ENCODE results near the gene ZNF292. TPM values are rescaled to one million over a fixed set of nuclear protein-coding genes. Genes with fewer than 3 reads are reported as not detected.

Gene ZNF292
- total RNA-seq, 4 donors from 2014 or later, result 46.2 to 55.5 (median 50.1) TPM

DNA sequence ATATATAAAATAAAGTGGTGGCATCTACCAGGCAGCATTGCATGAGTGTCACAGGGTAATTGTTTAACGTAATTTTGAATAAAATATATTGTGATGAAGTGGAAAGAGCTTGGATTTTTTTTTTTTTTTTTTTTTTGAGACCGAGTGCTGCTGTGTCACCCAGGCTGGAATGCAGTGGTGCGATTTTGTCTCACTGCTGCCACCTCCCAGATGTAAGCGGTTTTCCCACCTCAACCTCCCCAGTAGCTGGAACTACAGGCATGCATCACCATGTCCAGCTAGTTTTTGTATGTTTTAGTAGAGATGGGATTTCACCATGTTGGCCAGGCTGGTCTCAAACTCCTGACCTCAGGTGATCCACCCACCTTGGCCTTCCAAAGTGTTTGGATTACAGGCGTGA, 85.9 kb downstream of the ZNF292 start:
- intact Hi-C loops (cut with DNase I), result no loop called here
- no peak for DNase-seq
- Histone ChIP-seq H3K27ac (no peak overlapping the region), H3K4me3 (replicated peaks in 1 of 3) (no peak overlapping the region), H3K36me3 (peaks cover 0 to 11% of the 10 kb centered on the region in 2 donors), H3K9me3 (no peaks in the 10 kb centered on the region), H3K4me1 (no peaks in the 10 kb centered on the region), H3K27me3 (no peaks in the 10 kb centered on the region)
- WGBS, 2 donors, result 94 to 95% methylated on average over 5 of the region's 5 CpGs
- TF ChIP-seq, protein P1, sequence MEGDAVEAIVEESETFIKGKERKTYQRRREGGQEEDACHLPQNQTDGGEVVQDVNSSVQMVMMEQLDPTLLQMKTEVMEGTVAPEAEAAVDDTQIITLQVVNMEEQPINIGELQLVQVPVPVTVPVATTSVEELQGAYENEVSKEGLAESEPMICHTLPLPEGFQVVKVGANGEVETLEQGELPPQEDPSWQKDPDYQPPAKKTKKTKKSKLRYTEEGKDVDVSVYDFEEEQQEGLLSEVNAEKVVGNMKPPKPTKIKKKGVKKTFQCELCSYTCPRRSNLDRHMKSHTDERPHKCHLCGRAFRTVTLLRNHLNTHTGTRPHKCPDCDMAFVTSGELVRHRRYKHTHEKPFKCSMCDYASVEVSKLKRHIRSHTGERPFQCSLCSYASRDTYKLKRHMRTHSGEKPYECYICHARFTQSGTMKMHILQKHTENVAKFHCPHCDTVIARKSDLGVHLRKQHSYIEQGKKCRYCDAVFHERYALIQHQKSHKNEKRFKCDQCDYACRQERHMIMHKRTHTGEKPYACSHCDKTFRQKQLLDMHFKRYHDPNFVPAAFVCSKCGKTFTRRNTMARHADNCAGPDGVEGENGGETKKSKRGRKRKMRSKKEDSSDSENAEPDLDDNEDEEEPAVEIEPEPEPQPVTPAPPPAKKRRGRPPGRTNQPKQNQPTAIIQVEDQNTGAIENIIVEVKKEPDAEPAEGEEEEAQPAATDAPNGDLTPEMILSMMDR (IDR thresholded peaks at IDR 0.05), result no peak
- no peak for TF ChIP-seq POLR2A (IDR thresholded peaks at IDR 0.05)

DNA sequence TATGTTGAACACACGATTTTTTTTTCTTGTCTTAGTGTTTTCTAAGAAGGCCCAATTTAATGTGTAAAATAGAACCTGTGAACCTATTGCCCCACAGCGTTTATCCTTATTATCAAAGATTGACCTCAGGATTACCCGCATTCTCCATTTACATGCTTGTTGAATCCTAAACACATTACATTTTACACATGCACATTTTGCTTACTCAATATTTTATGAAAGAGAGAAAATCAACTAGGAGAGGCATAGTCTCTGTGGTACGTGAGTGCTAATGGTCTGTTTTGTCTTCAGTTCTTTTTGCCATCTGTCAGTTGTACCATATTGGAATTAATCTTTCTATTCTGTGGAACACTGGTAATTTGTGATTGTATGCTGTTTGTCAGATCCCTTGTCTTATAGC, 86.9 kb downstream of the ZNF292 start:
- Histone ChIP-seq H3K36me3 (peaks cover 5 to 17% of the 10 kb centered on the region in 2 donors), H3K4me3 (replicated peaks in 1 of 3) (no peak overlapping the region), H3K27me3 (no peaks in the 10 kb centered on the region), H3K4me1 (no peaks in the 10 kb centered on the region), H3K27ac (no peak overlapping the region), H3K9me3 (no peaks in the 10 kb centered on the region)
- 95 to 96% methylated on average over 4 of the region's 4 CpGs for WGBS, 2 donors
- TF ChIP-seq, protein P1 (IDR thresholded peaks at IDR 0.05), result no peak
- TF ChIP-seq POLR2A (IDR thresholded peaks at IDR 0.05), result no peak
- DNase-seq, result no peak
- intact Hi-C loops (cut with DNase I), result no loop called here

DNA sequence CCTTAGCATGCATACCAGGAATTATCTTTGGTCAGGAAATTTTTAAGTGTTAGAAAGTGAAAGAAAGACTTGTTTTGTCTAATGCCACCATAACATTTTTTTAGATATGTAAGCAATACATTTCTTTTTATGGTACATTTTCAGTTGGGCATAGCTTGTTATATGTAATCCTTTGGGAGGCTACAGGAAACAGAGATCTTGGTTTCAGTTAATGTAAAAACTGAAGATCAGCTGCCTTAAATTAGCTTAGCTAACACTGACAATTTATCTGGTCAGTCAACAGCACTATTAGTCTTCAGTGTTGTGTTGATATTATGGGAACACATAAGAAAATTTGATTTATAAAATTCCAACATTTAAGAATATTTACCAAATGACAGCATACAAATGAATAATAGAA, 88.4 kb downstream of the ZNF292 start:
- Histone ChIP-seq H3K27ac (no peak overlapping the region), H3K9me3 (no peaks in the 10 kb centered on the region), H3K27me3 (no peaks in the 10 kb centered on the region), H3K4me1 (peaks cover 0 to 2% of the 10 kb centered on the region in 2 donors), H3K4me3 (replicated peaks in 1 of 3) (no peak overlapping the region), H3K36me3 (peaks cover 5 to 17% of the 10 kb centered on the region in 2 donors)
- TF ChIP-seq, protein P1 (IDR thresholded peaks at IDR 0.05), result no peak
- TF ChIP-seq POLR2A (IDR thresholded peaks at IDR 0.05), result no peak
- no peak for DNase-seq
- intact Hi-C loops (cut with DNase I), result no loop called here

DNA sequence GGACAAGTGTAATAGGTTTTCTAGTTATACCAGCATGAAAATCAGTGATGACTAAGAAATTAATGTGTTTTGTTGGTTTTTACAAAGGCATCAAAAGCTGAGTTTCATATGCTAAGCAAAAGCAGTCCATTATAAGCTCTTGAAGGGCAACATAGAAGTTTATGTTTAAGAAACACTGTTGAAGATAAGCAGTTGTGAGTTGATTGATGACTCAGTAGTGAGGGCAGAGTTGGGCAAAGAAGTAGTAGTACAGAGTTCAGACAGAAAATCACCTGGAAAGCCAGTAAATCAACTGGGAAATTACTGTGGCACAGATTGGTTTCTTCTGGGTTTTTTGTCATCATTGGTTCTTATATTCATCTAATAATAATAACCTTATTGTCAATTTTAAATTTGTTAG, 89.0 kb downstream of the ZNF292 start:
- no peak for DNase-seq
- peaks cover 5 to 17% of the 10 kb centered on the region in 2 donors for H3K36me3 ChIP-seq
- no peaks in the 10 kb centered on the region for H3K9me3 ChIP-seq
- H3K27me3 ChIP-seq, result no peaks in the 10 kb centered on the region
- TF ChIP-seq, protein P1 (IDR thresholded peaks at IDR 0.05), result no peak
- no peak for TF ChIP-seq POLR2A (IDR thresholded peaks at IDR 0.05)
- H3K4me3 ChIP-seq (replicated peaks in 1 of 3), result no peak overlapping the region
- H3K4me1 ChIP-seq, result peaks cover 0 to 7% of the 10 kb centered on the region in 2 donors
- intact Hi-C loops (cut with DNase I), result no loop called here
- no peak overlapping the region for H3K27ac ChIP-seq

DNA sequence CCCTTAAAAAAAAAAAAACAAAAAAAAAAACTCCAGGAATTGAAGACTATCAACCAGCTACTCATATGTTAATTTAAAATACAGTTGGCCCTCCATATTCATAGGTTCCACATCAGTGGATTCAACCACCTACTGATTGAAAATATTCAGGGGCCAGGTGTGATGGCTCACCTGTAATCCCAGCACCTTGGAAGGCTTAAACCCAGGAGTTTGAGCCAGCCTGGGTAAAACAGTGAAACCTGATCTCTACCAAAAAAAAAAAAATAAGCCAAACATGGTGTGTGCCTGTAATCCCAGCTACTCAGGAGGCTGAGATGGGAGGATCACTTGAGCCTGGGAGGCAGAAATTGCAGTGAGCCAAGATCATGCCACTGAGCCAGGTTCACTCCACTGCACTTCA, 94.7 kb downstream of the ZNF292 start:
- Histone ChIP-seq H3K9me3 (no peaks in the 10 kb centered on the region), H3K27ac (no peak overlapping the region), H3K4me3 (replicated peaks in 1 of 3) (no peak overlapping the region), H3K4me1 (peaks cover 0 to 7% of the 10 kb centered on the region in 2 donors), H3K36me3 (peaks cover 12 to 18% of the 10 kb centered on the region in 2 donors), H3K27me3 (no peaks in the 10 kb centered on the region)
- DNase-seq, result no peak
- intact Hi-C loops (cut with DNase I), result no loop called here
- TF ChIP-seq POLR2A (IDR thresholded peaks at IDR 0.05), result no peak
- TF ChIP-seq, protein P1 (IDR thresholded peaks at IDR 0.05), result no peak
